Activated CD4-positive, alpha-beta T cell treated with anti-CD3 and anti-CD28 coated beads, Interleukin-2, amount 50 U/mL, for 16 hours (primary cell): ENCODE results near the gene KCTD21.
A peak's percentile ranks its signal among the peaks of the same experiment; 100 is the strongest.

ENCODE experiments used
- DNase-seq: peaks from one replicate; pipeline ENCODE4 v3.0.0-alpha.2; 2020

KCTD21 gene

DNA sequence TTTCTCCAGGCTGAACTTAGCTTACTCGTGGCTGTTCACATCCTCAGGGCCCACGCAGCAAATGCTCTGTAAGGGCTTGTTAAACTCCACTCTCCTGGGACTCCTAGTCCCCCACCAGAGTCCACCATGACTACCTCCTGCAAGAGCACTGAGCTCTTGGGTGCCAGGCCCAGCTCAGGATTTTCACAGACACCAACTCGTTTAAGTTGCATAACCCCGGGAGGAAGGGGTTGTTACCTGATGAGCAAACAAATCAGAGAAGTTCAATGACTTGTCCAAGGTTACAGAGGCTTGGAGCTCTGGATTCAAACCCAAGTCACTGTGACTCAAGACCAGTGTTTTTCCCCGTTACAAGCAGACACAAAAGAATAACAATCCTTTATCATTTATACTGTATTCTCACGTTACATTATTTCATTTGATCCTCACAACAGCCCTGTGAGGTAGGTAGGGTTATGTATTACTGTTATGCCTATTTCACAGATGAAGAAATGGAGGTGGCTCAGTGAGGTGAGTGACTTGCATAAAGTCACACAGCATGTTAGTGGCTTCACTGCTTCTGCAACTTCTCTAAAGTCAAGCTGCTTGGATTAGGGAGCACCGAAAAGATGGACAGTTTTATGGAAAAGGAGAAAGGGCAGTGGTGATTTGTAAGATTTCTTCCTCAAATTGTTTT is 17.4 kb downstream of the KCTD21 start:
- no peak for DNase-seq

DNA sequence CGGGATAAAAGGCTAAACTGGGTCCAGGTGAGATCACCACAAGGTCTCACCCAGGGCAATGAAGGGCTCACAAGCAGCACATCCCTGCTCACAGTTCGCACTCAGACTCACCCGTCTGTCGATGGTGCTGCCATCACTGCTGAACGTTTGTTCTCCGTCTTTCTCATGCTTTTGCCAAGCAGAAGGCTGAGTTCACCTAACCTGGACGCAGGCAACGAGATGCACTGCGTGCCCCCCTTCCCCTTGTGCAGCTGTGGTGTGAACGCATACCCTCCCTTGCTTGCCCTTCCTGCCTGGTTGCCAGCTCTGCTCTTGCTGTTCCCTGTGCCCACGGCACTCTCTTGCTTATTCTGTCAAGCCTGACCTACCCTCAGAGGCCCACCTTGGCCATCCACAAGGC is 18.0 kb downstream of the KCTD21 start:
- no peak for DNase-seq

DNA sequence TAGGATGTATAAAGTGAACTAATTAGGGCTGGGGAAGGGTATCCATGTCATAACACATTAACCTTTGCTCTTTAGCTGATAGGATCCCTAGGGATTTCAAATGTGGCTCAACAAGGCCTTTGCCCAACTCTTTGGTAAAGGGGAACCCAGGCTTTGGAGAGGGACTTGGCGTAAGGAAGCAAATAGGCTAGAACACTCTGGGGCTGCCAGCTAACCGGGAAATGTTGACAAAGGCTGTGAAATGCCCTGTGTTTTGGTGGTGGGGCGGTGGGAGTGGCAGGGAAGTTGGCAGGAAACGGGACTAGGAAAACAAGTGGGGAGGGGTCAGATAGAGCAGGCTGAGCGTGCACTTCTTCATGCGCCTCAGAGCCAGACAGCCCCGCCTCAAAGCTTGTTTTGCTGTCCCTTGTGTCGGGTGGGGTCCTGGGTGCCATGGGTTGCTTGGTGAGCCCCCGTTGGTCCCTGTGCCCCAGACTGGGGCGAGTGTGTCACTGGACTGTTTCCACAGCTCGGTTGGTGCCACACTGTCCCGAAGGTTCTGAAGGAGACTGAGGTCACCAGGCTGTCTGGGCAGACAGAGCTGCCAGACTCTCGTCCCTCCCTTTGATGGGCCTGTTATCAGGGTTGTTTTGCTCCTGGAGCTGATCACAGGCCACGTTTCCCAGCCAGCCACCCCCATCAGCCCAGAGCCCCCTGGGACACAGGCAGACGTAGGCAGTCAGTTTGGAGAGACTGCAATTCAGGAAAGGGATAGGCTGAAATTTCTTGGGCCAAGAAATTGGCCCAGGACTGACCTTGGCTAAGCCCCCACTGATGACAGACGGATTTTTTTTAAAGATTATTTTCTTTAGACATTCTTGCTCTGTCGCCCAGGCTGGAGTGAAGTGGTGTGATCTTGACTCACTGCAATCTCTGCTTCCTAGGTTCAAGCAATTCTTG is 19.6 kb downstream of the KCTD21 start:
- DNase-seq, result no peak

DNA sequence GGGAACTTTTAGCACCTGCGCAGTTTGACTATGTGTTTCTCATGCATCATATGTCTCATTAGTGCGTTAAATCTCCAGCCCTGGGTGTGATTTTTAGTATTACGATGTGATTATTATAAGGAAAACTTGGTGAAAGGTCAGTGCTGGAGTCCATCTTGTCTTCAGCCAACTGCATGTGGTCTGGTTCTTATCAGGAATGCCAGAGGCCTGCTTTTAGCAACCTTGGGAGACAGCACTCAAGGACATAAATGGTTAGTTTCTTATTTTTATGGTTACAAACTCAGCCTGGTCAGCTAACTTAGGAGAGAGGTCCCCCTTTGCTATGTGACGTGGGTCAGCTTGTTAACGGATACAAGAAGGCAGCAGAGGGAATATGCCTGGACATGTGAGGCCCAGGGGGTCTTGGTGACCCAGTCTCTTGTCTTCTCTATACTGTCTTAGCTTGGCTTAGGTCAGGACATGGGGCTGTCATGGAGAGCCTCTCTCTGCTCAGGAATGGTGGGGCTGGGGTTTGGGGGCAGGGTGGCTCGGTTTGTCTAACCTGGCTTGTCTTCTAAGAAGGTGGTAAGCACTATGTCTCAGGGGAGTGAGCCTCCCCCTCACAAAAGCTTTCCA is 21.5 kb downstream of the KCTD21 start:
- DNase-seq, result no peak

DNA sequence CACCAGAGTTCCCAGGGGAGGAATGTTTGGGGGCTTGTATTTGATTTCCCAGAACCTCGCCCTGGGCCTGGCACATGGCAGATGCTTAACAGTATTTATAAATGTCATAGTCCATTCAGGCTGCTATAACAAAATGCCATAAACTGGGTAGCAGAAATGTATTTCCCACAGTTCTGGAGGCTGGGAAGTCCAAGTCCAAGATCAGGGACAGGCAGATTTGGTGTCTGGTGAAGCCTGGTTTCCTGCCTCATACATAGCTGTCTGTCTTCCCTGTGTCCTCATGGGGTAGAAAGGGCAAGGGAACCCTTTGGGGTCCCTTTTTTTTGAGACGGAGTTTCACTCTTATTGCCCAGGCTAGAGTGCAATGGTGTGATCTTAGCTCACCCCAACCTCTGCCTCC is 24.0 kb downstream of the KCTD21 start:
- no peak for DNase-seq

DNA sequence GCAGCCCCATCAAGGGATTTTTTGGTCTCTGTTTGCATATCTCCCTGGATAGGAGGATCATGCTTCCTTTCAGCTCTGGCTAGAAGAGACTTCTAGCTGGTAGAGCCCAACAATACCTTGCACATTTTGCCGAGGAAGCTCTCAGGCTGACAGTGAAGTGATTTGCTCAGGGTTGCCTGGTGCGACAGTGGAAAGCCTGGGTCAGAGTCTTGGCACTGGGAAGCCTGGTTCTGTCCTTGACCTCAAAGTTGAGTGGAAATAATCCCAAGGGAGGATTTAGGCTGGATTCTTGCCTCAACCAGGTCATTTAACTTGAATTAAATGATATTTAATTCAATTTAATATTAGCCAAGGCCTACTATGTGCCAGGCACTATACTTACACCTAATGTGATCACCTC is 24.6 kb downstream of the KCTD21 start:
- no peak for DNase-seq

DNA sequence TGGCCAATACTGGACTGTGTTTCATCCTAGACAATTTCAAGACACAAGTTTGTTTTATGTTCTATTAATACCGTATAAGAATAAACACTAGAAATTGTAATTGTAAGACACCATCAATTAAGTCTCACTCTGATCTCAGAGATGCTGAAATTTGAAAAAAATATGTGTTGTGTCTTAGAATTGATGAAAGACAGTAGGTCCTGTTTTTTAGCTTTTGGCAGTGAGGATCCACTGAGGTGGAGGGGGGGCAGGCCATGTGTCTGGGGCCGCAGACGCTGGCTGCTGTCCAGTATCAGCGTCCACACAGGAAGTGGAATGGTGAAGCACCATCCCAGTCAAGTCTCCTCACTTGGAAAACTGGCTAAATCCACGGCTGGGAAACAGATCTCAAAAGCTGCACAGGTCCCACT is 26.5 kb downstream of the KCTD21 start:
- DNase-seq, result no peak

DNA sequence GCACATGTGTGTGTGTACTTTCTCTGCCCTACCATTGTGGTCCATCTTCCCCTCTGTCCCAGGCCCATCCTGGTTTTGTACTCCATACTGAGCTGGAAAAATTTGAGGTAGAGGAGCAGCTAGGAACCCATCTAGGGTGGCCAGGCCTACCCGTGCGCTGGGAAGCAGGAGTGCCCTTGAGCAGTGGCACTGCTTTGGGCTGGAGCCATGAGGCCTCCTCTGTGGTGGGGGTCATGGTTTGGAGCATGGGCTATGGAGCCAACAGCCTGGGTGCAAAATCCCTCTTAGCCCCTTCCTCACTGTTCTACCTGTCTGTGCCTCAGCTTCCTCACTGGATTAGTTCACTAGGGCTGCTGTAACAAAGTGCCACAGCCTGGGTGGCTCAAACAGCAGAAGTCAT is 27.1 kb downstream of the KCTD21 start:
- DNase-seq, result no peak

DNA sequence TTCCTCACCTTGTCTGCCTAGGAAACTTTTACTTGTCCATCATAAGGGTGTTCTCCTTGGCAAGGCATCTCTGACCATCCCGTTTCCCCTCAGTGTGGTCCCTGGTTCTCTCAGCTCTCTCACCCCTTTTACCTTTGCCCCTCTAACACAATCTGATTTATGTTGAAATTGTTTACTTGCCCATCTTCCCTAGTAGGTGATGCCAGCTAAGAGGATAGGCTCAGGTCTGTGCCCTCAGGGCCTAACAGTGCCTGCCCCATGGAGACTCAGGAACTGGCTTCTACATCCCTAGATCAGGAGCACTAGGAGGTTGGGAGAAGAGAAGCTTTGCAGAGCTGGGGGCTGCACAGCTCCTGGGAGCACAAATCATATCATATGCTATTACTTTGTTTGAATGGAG is 27.9 kb downstream of the KCTD21 start:
- no peak for DNase-seq

DNA sequence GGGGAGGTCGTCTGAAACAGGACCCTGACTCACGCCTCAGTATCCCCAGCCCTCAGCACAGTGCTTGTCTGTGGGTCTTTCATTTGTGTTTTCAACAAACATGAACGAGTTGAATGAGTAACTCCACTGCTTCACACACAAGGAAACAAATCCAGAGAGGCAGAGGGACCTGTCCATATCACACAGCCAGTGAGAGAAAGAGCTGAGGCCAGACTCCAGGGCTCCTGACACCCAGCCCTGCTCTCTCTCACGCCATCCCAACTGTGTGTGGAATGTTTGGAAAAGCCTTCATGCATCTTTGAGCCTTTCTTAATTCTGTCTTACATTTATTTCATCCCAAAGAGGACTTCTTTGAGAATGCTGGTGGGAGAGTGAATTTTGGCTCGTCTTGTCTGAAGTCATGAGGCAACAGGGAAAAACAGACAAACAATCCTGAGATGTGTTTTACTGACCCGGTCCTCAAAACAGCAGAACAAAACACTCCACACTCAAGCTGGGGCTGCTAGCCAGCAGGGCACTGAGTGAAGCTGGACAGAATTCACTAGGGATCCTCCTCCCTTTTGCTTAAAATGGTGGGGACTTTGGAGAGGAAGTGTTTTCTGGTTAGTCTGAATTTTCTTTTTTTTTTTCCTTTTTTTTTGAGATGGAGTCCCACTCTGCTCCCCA is 29.3 kb downstream of the KCTD21 start:
- DNase-seq, result no peak

DNA sequence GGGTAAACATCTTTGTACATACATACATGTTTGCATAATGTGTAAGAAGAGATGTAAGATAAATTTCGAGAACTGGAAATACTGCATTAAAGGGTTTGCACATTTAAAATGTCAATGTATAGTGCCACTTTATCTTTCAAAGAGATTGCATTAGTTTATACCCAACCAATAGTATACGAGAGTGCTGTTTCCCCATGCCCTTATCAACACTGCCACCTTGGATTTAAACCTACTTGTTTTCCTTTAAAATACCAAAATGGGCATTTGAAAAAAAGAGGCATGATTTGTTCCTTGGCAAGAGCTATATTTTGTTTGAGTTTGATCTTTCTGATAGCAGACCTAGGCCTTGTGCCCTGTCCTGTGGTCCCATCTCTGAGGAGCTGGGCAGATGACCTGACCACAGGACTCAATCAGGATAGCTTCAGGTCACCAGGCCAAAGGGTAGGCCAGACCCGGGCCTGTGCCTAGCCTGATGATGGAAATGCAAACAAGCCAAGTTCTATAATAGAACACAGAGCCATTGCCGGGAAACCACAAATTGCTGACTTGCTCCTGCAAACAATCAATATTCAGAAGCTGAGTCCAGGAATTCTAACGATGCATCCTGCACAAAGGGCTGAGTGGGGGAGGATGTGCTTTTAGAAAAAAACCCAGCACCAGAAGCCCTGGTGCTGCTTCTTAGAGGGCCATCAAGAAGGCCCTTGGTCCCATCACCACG is 32.1 kb downstream of the KCTD21 start:
- DNase-seq, result no peak

DNA sequence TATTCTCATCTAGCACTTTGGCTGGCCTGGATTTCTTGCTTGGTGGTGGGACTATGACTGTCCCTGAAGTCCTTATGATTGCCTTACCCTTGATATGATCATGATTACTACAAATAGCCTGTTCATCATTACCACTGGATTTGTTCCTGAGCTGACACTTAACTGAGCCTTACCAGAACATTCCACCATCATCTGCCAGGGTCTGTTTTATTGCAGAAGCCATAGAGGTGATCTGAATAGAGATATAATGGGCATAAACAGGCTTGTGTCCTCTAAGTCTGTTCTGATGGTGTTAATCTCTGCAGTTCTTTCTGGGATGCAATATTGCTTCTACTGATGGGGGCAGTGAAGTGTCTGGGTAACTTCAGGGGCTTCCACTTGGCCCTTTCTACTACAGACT is 36.6 kb downstream of the KCTD21 start:
- no peak for DNase-seq

DNA sequence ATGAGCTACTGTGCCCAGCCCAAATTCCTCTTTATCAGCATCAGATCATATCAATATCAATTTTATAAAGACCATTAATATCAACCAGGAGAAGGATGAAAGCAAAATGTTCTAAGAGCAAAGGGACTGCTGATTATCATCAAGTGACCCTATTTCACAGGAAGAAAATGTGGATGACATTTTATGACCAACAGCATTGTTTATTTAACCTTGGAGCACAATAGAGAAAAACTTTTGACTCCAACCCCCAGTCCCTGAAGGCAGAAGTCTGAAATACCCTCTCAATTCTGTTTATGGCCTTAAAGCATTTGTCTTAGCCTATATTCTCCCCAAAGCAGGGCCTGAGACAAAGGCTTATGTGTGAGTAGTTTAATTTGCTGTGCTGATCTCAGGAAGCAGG is 37.7 kb downstream of the KCTD21 start:
- DNase-seq, result no peak

DNA sequence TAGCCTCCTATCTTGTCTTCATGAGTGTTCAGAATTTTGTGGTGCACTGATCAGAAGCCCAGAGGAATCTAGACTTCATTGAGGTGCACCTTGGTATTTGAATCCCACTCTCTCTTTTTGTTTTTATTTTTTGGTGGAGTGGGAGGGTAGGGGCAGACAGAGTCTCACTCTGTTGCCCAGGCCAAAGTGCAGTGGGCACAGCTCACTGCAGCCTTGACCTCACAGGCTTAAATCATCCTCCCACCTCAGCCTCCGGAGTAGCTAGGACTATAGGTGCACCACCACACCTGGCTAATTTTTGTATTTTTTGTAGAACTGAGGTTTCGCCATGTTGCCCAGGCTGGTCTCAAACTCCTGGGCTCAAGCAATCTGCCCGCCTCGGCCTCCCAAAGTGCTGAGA is 38.1 kb downstream of the KCTD21 start:
- no peak for DNase-seq

DNA sequence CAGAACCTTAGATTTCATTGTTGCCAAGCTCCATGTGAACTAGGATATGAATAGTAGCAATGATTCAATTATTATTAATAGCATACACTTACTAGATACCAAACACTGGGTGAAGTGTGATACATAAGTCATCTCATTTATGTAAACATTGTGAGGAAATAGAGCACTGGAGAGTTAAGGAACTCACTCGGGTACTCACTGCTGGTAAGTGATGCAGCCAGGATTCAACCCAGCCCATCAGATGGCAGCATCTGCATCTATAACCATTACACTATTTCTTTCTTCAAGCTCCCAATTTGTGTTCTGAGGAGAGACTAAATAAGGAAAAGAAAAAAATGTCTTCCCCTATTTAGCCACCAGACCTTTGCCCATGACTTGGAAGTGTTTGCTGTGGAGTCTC is 38.8 kb downstream of the KCTD21 start:
- DNase-seq, result no peak

DNA sequence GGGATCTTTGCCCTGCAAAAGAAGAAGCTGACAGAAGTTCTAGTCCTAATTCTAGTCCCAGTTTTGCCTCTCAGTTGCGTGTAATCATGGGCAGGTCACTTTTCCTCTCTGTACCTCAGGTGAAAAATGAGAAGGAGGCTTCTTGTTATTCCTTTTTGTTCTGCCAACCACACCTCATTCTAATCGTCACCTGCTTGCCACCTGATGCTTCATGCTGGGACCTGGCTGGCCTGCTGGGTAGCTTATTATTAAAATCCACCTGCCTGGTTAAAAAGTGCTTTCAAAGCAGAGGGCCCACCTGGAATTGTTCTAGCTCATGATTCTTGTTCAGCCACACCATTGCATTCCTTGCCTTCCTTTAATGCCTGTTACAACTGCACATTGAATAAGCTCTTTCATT is 40.6 kb downstream of the KCTD21 start:
- no peak for DNase-seq

DNA sequence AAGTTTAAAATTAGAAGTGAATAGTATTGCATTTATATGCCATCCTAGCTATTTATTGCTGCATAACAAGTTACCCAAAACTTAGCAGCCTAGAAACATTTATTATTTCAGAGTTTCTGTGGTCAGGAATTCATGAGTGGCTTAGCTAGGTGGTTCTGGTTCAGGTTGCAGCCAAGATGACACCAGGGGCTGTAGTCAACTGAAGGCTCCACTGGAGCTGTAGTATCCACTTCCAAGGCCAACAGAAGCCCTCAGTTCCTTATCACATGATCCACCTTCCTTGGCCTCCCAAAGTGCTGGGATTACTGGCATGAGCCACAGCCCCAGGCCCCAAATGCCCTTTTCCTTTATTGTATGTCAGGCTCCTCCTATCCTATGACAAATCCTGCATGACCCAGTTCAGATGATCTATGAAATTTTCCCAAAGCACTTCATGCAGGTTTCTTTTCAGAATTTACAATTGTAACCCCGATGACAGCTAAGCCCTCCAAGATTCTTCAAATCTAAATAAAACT is 42.9 kb downstream of the KCTD21 start:
- no peak for DNase-seq

DNA sequence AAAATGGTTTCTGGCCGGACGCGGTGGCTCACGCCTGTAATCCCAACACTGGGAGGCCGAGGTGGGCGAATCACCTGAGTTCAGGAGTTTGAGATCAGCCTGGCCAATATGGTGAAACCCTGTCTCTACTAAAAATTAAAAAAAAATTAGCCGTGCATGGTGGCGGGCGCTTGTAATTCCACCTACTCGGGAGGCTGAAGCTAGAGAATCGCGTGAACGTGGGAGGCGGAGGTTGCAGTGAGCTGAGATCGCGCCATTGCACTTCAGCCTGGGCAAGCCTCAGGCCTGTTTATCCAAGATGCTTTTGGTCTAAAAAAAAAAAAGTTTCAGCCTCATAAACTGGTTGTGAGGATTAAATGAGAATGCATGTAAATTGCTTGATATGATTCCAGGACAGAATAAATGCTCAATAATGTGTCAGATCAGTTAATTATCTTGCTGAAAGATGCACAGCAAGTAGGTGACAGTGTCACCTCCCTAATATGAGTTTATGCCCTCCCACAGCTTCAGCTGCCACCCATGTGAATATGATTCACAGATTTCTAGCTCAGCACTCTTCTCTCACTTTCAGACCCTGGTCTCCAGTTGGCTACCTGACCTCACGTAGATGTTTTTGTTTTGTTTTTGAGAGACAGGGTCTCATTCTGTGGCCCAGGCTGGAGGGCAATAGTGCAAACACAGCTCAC is 47.9 kb downstream of the KCTD21 start:
- DNase-seq, result peak; percentile 10

DNA sequence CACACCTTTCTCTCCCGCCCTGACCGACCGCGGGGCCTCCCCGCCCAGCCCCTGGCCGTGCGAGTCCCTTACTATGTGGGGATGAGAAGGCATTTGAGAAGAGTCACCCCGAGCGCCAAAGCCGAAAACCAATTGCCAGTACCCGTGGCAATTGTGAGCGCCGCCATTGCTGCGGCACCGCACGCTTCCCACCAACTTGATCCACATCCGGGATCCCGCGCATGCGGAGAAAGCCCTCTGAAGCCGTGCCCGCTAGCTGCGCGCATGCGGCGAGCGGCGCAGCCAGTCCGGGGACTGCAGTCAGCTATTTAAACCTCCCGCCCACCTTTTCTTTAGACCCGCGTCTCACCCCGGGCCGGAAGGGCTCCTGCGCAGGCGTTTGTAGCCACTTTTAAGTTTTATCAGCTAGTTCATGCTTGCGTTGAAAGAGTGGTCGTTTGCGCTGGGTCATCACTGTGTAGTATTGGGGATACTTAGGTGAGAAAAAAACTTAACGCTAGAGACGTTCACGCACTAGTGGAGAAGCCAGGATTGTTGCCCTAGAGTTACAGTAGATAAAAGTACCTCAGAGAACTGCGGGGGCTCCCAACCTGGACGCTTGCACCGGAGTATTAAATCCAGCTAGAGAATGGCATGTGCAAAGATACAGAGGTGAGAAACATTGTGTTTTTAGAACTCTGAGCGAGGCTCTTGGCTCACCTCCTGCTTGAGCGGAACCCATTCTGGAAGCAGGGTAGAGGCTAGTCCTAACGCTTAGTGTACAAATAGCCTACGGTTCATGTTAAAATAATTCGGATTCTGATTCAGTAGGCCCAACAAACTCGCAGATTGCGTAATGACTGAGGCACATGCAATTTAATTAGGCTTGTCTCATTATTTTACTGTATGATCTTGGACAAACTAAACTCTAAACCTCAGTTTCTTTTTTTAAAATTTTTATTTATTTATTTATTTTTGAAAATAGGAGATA is 48.7 kb downstream of the KCTD21 start, which contains the start of gene ALG8:
Gene ALG8, minus strand, starts transcription at position 205 of the 970 bp plus-strand sequence. Its CDS starts 38 bp downstream, at position 167.
- DNase-seq, result peak; percentile 98

DNA sequence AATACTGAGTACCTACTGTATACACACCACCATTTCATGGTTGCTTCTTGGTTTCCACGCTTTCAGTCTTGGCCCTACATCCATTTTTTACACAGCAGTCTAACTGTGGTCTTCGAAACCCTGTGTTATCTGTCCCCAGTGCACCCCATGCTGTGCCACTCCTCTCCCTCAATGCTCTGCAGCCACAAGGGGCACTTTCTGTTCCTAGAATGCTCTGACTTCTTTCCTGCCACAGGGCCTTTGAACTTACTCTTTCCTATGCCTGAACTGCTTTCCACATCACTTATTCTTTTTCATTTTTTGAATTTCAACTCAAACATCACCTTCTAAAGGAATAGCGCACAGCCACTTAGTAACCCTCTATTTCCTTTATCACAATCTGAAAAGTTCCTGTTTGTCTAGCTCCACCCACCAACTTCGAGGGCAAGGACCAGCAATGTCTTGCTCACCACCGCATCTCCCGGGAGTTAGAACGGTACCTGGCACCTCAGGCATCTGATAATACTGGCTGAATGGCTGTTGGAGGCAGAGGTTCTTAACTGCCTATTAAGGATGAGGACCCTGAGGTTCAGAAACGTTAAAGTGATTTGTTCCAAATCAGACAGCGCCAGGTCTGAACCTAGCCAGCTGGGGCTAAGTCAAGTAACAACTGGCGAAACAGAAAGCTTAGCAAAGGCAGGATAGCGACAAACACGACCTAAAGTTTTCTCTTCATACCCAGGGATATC is 49.6 kb downstream of the KCTD21 start:
- peak; percentile 61 for DNase-seq
